Lower leg skin (tissue), 4 donors: ENCODE results near the gene RESP18. TPM values are rescaled to one million over a fixed set of nuclear protein-coding genes. Genes with fewer than 3 reads are reported as not detected.

Experiments
- DNase-seq, 2 donors: peaks; one replicate each; pipeline ENCODE4 v3.0.0-alpha.2; 2019; ENCODE audit warnings: low spot score in 2 of 2
- H3K4me3 ChIP-seq: fragments of 200-600 bp; sonication (generic); 2 replicates; pipeline ENCODE4 v1.5.1; 2017; ENCODE audit warnings: mild to moderate bottlenecking, low read depth; ENCODE audit not compliant: poor library complexity, severe bottlenecking
- CTCF ChIP-seq, 3 donors: fragments of 450-650 bp; IDR thresholded peaks; one replicate each; pipeline ENCODE4 v1.5.1; 2016; ENCODE audit warnings: antibody characterized with exemption in 3 of 3, mild to moderate bottlenecking in 3 of 3, moderate library complexity in 2 of 3
- POLR2A ChIP-seq, 2 donors: fragments of 450-650 bp; IDR thresholded peaks; one replicate each; pipeline ENCODE4 v1.6.1; 2016 to 2017; ENCODE audit warnings: antibody characterized with exemption in 2 of 2, mild to moderate bottlenecking in 1 of 2, moderate library complexity in 1 of 2
- WGBS, 2 donors: methylation state at CpG; one replicate each; pipeline ENCODE4 v1.1.5; 2018; 5-methylcytosine and 5-hydroxymethylcytosine counted together
- intact Hi-C: fragments of 100-400 bp; cut with DNase I; formaldehyde crosslinking; loops from one replicate; pipeline ENCODE4 v1.15.0; 2023; ENCODE audit warnings: low total_unique reads
- total RNA-seq, 4 donors: library from RNA; depleted of rRNA; stranded (reverse); fragments of >200 nt; gene quantifications; one replicate each; pipeline ENCODE4 v1.1.0, GENCODE V29; 2016

The RESP18 gene
- total RNA-seq, 4 donors from 2014 or later: not detected

GRCh38 chr2:219335373-219335786 lies 2.8 kb upstream of the RESP18 start:
- WGBS, 2 donors: 34 to 38% methylated on average over 5 of the region's 5 CpGs
- DNase-seq: no peak
- H3K4me3 ChIP-seq: no peak overlapping the region
- intact Hi-C loops: no loop called here
- no peak for TF ChIP-seq CTCF (IDR thresholded peaks at IDR 0.05)
- no peak for TF ChIP-seq POLR2A (IDR thresholded peaks at IDR 0.05)

GRCh38 chr2:219334076-219334475 lies 1.5 kb upstream of the RESP18 start:
- no peak for TF ChIP-seq CTCF (IDR thresholded peaks at IDR 0.05)
- TF ChIP-seq POLR2A (IDR thresholded peaks at IDR 0.05): no peak
- no peak for DNase-seq
- 65 to 88% methylated on average over 2 of the region's 2 CpGs for WGBS, 2 donors
- no peak overlapping the region for H3K4me3 ChIP-seq
- intact Hi-C loops: no loop called here

- TF ChIP-seq POLR2A (IDR thresholded peaks at IDR 0.05): no peak
- TF ChIP-seq CTCF (IDR thresholded peaks at IDR 0.05): no peak
- no peak overlapping the region for H3K4me3 ChIP-seq
- no peak for DNase-seq
- WGBS, 2 donors: 8 to 15% methylated on average over 36 to 39 of the region's 39 CpGs
- intact Hi-C loops: no loop called here
Observed at GRCh38 chr2:219331560-219332213, 857 bp downstream of the RESP18 start.

GRCh38 chr2:219327719-219328118 lies 4.8 kb downstream of the RESP18 start:
- DNase-seq: no peak
- TF ChIP-seq POLR2A (IDR thresholded peaks at IDR 0.05) (no peak), CTCF (IDR thresholded peaks at IDR 0.05) (no peak)
- intact Hi-C loops: loop anchor here (10.0 kb wide), 2 partner anchors 263 to 467 kb away; partner anchors contain the start of gene IHH
- 46 to 52% methylated on average over 2 of the region's 2 CpGs for WGBS, 2 donors
- no peak overlapping the region for H3K4me3 ChIP-seq

- TF ChIP-seq POLR2A (IDR thresholded peaks at IDR 0.05): no peak
- no peak for TF ChIP-seq CTCF (IDR thresholded peaks at IDR 0.05)
- H3K4me3 ChIP-seq: no peak overlapping the region
- WGBS, 2 donors: 70 to 73% methylated on average over 9 of the region's 9 CpGs
- intact Hi-C loops: loop anchor here (10.0 kb wide), 2 partner anchors 261 to 469 kb away; partner anchors contain the start of gene IHH
- DNase-seq: no peak
Observed at GRCh38 chr2:219325657-219326315, 6.8 kb downstream of the RESP18 start.
